ENCODE data around the gene RANBP3.
"Not testable (repeated sequence)": the region's sequence is repeated elsewhere in the genome, so short reads cannot be mapped to it uniquely, and the experiment has no call there.

Gene RANBP3

DNA sequence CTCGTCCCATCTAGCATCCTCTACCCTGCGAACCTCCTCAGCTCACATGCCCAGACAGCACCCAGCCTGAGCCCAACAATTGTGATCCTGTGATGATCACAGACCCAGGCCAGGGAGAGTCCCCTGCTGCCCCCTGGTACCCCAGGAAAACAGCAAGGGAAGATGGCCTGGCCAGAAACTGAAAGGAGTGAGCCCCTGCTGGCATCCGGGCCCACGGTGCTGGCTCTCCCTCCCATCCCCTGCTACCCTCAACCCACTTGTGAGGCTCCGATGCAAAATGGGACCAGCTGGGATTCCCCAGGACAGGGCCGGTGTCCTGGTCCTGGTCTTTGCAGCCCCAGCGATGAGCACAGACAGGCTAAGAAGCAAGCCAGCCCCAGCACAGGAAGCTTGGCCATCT lies 14.1 kb downstream of the RANBP3 start:
- no peak for DNase-seq

DNA sequence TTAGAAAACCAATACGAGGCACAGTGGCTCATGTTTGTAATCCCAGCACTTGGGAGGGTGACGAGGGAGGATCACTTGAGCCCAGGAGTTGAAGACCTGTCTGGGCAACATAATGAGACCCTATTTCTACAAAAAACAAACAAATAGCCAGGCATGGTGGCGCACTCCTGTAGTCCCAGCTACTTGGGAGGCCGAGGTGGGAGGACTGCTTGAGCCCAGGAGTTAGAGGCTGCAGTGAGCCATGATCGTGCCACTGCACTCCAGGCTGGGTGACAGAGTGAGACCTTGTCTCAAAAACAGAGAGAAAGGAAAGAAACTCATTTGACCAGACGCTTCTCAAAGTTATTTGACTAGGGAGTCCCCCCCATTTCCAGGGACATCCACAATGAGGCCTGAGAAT lies 14.7 kb downstream of the RANBP3 start:
- not testable (repeated sequence) for DNase-seq

DNA sequence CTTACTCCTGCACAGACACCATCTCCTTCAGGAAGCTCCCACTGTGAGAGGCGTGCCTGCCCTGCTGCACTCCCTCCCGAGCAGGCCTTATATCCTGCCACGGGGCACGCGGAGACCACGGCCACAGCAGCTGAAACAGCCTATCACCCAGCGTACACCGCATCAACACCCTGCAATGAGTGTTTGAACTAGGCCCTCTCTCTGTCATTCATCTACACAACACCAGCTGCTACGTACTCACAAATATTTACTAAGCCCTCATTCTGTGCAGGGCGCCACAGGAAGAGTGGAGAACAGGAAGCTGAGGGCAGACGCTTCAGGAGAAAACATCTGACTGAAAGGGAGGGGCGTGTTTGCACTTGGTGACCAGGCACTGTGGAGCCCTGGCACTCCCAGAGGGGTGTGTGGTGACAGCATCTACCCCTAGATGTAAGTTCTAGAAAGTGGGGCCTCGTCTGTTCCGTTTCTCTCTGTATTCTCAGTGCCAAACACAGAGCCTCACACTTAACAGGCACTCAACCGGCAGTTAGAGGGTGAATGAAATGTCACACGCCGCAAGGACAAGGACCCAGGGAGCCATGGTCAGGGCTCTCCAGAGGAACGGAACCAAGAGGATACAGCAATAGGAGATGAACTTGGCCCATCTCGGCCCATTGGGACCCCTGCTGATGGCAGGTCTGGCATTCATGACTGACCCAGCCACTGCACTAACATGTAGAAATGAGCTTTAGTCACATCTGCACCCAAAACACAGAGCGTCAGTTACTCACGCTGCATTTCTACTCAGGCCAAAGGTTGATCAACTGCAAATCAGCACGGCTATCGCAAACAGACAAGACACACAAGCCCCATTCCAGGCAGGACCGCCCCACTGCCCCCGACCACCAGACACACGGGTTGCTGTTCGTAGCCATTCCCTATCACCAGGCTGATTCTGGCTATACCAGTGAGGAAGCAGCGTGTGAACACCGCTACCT lies 15.7 kb downstream of the RANBP3 start:
- DNase-seq: peak; percentile 56

DNA sequence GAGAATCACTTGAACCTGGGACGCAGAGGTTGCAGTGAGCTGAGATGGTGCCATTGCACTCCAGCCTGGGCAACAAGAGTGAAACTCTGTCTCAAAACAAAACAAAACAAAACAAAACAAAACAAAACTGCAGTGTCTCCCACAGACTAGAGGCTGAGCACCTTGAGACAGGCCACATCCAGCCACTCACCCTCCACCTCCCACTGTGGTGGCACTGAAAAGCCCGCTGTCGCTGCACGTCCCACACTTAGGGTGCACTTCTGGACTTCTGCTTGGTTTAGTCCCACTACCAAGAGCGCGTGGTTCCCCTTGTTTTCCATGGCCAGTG lies 16.3 kb downstream of the RANBP3 start:
- DNase-seq: not testable (repeated sequence)

DNA sequence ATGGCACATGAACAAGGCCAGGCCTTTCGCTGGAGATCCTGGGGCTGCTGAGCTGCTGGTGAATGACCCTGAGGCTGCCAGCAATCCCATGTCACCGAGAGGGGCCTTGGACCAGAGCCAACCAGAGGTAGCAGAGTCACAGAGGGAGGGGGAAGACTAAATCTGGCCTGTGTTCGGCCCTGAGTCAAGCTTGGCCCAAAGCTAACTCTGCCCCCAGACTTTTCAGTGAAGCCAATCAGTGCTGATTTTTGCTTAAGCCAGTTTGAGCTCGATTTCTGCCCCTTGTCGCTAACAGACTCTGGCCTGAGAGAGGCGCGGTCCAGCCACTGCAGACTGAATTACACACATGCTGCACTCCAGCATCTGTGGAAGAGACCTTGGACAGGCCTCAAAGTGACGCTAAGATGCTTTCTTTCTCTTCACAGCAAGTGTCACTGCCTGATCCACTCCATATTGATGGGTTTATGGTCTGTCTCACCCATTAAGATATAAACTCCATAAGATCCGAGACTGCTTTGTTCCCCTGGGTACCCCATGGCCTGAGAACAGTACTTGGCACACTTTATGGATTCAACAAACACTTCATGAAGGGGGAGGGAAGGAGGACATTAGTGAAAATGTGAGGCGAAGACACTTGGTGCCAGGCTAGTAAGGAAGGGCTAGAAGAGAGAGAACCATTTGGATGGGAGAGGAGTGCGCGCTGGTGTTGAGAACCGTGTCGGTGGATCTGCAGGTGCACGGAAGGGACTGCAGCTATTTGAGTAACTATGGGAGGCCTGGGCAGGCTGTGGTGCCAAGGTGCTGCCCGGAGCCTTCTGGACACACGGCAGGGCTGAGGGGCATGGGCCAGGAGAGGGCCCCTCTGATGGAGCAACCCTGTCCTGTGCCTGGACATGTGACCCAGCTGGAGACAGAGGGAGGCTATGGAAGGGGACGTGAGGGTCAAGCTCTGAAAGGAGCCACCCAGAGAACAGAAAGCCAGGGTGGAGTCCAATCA lies 17.6 kb downstream of the RANBP3 start:
- DNase-seq: no peak

DNA sequence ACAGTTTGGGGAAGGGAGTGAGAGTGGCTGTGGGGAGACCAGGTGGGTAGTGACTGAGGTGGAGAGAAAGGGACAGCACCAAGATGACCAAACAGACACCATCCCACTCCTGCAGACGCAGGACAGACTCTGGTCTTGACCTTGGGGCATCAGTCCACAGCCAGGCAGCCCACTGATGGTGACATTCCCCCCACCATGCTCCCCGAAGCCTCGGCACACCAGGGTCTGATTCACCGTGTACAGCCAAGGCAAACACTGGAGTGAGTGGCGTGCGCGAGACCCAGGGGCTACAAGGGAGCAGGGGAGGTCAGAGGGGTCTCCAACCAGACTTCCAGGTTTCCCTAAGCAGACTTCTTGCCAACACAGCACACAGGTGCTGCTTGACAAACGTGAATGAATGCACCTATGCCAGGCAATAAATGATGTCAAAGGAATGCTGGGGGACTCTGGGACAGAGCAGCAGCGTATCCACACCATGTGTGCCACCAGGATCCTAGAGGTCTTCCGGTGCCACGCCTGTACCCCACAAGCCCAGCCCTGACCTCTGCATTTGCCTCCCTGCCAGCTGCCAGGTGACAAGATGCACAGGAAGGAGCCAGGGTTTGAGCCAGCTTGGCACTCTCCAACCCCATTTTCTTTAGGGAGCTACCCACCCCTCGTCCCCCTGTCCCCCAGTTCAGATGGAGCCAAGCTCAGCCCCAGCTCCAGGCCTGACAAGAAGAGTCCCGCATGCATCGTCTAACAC lies 18.5 kb downstream of the RANBP3 start:
- no peak for DNase-seq

DNA sequence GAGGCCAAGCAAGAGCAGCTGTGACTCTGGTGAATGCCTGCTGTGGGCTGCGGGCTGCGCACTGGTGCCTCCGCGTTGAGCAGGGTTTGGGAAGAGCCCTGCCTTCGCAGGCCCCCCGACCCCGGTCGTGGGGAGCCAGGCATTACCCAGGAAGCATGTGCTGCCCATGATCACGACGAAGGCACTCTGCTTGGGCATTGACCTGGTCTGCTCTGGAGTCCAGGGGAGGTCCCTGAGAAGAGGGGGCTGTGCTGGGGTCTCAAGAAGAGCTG lies 19.2 kb downstream of the RANBP3 start:
- DNase-seq: no peak

DNA sequence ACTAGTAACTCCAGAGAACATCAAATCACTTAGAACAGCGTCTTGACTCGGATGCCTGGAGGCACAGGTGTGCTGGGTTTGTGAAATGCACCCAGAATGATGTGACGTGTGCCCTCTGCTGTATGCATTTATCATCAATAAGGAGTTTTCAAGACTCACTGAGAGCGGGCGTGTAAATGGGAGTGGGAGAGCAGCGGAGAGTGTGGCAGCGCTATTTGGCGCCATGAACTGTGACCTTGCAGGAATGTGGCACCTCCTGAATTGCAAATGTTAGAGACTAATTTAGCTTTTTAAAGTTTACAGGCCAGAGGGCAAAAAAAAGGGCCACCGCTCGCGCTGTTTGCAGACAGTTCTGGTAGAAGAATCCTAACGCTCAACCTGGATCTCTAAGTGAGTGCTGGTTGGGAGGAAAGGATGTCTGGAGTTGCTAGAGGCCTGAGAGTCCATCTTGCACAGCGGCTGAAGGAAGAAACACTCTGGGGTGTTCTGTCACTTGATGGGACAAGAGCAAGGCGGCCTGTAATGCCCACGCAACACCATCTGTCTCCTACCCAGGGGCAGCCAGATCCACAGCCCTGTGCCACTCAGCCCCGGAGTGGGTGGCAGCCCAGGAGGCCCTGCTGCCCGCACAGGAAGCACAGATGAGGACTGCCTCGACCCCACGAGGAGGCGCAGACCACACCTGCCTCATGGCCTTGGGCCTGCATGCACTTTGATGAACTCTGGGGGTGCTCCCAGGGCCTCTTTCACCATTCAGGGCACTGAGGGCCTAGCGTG lies 19.7 kb downstream of the RANBP3 start:
- DNase-seq: no peak

DNA sequence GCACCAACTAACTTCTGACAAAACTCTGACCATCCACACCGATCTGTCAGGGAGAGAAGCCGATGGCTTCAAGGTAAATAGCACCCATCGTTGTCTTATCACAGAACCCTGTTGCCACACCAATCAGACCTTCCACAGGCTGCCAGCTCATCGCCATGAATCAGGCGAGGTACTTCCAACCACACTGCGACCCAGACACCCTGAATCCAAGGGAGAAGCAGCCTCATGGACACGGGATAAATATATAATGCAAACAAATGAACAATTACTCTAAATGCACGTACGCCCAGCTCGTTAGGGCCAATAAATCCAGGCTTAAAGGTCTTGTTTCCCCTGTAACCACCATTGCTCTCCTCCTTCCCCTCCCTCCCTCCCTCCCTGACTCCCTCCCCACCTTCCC lies 20.8 kb downstream of the RANBP3 start:
- no peak for DNase-seq

DNA sequence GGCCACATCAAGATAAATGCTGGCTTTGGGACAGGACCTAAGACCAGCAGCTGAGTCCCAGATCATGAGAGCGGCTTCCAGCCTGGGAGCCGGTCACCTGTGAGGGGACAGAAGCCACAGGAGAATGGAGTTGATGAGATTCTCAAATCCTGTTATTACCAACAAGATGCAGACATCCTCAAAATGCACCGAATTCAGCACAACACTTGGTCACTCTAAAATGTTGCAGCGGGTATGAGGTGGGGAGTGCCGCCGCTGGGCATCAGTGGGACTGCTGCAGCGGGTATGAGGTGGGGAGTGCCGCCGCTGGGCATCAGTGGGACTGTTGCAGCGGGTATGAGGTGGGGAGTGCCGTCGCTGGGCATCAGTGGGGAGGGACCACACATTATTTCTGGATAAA lies 21.2 kb downstream of the RANBP3 start:
- DNase-seq: no peak

DNA sequence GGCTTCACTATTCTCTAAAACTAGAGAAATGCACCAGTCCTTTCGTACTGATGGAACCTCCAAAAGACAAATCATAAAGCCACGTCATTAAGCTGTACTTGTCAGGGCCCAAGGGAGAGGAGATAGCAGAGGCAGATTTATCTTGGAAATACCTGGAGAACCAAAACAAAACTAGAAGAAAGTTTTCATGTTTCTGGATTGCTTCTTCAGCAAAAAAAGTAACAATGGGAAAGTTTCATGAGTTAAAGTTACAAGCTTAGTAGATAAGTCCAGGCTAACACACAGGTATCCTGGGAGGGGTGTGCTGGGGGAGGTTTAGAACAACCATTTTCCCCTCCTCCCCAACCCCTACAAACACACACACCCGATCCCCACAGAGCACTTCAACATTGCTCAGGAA lies 21.6 kb downstream of the RANBP3 start:
- no peak for DNase-seq

DNA sequence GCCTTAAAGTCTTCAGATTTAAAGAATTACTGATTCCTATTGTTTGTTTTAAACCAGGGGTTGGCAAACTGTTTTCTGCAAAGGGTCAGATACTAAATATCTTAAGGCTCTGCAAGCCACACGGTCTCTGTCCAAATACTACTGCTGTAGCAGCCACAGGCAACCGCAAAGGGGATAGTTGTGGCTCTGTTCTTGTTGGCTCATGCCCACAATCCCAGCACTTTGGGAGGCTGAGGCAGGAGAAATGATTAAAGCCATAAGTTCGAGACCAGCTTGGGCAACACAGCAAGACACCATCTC lies 22.4 kb downstream of the RANBP3 start:
- DNase-seq: no peak

DNA sequence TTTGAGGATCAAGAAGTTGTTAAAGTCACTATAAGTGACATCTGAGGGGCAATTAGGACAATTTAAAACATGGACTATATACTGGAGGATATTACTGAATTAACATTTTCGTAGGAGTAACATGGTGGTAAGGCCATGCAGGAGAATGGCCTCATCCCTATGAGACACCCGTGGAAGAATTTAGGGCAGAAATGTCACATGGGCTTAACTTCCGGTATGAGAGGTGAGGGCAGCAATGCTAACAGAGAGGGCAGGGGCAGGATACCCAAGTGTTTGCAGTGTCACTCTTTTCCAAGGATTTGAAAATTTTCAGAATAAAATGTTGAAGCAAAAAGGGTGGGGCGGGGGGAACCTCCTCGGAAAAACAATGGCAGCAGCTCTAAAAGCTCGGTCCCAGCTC lies 23.6 kb downstream of the RANBP3 start:
- DNase-seq: no peak

DNA sequence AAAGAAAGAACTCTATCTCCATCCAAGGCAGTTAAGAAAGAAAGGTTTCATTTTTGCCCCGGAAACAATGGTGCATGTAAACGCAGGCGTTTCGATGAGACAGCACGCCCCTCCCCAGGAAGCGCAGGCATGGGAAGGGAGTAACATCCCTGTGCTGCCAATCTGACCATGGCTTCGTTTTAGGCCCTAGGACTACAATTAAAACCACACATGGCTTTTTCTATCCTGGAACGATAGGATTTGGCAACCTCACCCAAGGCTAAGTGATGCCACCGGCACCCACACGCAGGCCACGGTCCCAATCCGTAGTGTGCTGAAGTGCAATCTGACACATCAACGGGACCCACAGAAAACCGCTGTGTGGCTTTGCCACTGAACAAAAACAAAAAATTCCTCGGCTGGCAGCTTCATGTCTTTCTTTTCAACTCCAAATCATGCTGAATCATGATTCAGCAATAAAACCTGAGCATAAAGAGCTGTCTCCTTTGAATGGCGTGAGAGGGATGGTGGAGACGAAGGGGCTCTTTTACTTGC lies 24.2 kb downstream of the RANBP3 start:
- DNase-seq: peak; percentile 30

DNA sequence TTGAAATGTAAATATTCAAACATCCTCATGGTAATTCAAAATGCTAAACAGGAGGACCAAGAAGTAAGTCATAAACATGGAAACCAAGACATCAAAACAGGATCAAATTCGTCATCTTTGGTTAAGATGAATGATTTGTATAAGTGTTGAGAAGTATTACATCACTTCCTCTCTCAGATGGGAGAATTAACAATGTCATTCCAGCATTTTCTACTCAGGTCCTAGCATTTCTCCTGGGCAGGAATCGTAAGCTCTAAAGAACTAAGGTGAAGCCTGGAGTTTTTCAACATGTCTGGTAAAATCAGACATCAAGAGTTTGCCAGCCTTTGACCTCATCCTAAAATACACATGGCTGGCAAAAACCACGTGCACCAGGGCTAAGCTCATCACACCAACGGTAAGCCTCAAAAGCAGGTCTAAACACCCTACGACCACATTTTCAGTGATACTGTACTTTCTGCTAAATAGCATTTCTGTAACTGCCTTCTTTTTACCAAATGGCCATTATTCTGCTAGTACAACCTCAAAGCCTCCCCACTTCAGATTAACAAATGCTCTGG lies 24.8 kb downstream of the RANBP3 start:
- DNase-seq: no peak

DNA sequence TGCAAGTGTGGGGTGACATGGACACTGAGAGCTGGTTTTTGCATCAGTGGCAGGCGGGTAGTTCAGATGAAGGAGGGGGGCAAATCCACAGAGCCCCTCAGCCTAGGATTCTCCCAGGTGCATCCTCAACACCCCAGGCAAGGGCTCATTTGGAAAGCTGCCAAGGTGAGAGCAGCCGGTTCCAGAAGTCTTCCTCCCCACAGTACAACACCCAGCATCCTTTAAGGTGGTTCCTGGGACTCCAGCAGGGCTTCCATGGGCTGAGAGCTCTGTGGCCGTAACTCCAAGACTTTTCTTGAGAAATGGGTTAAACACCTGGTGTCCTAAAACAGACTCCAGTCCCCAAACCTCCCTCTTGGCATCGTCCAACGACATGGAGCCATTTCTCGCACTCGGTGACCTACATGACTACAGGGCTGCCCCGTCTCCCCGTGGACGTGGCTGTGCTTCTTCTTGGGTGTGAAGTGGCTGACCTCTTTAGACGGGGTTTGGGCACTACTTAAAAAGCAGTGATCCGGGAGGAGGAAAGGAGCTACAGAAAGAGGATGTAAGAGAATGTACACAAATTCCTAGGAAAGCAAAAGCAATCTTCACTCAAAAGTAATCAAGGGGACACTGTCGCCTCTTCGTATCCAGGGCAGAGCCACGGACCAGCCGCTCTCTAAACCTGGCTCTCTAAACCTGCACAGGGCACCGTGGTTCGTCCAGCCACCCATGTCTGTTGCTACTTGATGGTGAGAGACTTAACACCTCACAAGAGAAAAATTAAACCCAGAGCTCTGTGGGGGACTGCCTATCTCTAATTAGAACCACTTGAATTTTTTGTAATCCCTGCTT lies 25.5 kb downstream of the RANBP3 start:
- no peak for DNase-seq

DNA sequence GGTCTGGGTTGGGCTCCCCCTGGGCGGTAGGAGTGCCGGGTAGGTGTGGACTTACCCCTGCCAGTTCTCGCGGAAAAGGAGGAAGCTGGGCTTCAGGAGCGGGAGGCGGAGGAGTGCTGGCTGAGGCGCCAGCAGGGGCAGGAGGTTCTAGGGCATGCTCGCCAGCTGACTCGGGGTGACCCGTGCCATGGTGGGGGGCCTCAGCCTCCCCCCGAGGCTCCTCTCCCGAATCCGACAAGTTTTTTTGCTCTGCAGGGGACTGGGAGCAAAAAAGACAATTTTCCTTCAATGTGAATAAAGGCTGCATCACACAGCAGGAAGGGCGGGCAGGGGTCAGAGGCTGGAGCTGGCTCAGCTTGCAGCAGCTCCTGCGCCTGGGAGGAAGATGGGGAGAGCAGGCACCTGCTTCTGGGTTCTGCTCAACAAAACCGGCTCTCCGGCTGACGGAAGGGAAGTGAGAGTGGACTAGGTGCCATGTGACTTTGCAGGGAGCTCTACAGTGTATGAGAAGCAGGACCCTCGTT lies 26.5 kb downstream of the RANBP3 start:
- DNase-seq: no peak

DNA sequence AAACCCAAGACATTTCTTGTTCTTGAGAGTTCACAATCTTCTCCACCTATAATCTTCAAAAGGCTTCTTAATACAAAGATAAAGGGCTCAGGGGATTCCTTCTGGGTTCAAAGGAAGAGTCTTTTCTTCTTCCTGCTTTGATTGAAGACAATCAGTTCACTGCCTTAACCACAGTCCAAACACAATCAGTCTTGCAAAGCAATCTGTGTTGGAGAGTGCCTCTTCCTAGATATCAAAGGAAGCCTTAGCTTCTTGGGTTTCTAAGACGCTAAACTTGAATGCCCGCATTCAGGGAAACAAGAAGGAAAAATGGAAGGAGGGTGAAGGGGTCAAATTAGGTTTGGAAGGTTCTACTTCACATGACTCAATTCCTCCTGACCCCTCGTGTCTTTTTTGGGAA lies 27.2 kb downstream of the RANBP3 start:
- no peak for DNase-seq

DNA sequence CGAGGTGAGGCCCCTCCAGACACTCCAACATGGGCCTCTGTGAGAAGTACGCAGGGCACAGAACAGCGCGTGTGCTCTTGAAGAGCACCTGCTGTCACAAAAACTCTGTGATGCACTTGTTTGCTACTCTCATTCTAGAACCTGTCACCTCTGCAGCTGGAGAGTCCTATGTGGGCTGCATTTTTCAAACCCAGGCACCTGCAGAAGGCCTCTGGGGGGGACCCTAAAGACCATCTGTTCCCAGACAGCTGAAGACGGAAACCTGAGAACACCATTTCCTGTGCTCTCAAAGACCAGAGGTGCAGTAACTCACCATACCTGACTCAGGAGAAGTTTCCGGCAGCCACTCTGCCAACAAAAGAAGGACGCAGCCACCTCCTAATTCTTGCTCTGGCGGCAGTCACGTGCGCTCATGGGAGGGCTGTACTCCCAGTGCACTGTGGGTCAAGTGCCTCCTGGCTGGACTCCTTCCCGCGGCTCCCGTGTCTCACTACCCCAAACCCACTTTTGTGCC lies 28.1 kb downstream of the RANBP3 start:
- peak; percentile 17 for DNase-seq

DNA sequence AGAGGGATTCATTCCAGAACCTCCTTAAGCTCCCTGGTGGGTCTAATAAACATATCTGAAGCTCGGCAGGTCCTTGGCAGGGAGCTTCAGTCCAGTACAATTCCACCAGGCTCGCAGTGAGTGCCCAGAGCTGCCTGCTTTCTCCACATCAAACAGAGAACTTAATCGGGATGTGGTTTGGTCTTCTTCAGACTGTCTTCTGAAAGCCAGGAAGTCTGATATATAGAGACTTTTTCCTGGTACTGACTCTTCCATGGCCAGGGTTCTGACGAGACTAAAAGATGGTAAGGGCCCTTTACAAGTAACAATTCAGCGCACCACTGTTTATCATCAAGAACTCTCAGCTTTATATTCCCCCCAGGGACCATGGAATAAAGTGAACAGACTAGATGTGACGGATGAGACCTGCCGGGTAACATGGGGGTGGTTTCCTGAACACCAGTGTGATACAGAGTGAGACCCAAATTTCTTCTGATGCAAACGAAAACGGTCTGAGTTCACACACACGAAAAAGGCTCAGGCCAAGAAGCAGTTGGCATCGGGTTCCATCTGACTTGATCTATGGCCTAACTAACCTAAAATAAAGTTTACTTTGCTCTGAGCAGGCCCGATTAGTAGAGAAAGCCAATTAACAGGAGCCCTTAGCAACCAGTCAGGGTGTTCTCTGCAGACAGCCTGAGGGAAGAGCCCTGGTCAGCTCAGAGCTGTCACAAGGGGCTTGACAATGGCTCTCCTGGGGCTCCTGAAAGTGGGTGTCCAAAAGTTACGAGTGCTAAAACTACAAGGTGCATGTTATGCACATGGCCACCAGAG lies 29.0 kb downstream of the RANBP3 start:
- DNase-seq: peak; percentile 12
